ENCODE results near the gene LIME1. TPM values are rescaled to one million over a fixed set of nuclear protein-coding genes. Genes with fewer than 3 reads are reported as not detected.

LIME1 gene
- total and polyA plus RNA-seq, 9 of the 15 experiments (the other 6 are each of a cell fraction or from before 2014, with no cell fraction given) = 0.11 to 17.1 (median 2.8) TPM; not detected in 2

- Histone ChIP-seq H3K9me3 (replicated peaks; ENCODE audit: control insufficient read depth, insufficient read depth, low read depth, low read length) (no peaks in the 10 kb centered on the region), H3K4me1 (replicated peaks in 1 of 2; ENCODE audit: control insufficient read depth in 2 of 2, insufficient read depth in 2 of 2, low read length in 2 of 2) (peaks cover 9 to 83% of the 10 kb centered on the region in 2 experiments), H3K9me1 (ENCODE audit: control insufficient read depth, insufficient read depth, low read length) (no peaks in the 10 kb centered on the region), H4K20me1 (replicated peaks; ENCODE audit: control insufficient read depth, insufficient read depth, low read length) (no peaks in the 10 kb centered on the region; the same call in 1 of the 2 replicates), H3K9ac (ENCODE audit: insufficient read depth in 1 of 2, low read depth in 2 of 2, low read length in 2 of 2) (peak overlapping the region in 1 of 2 experiments; percentile 84; a peak in 2 of 4 replicates), H3K79me2 (ENCODE audit: control insufficient read depth, insufficient read depth, low read length) (peaks cover 5% of the 10 kb centered on the region; the same call in 1 of the 3 replicates), H2AFZ (ENCODE audit: low read depth, low read length) (no peak overlapping the region), H3K36me3 (ENCODE audit: control insufficient read depth, insufficient read depth, low read length) (peaks cover 30% of the 10 kb centered on the region), H3K4me2 (ENCODE audit: insufficient read depth, low read length) (no peak overlapping the region), H3K4me3 (no peak overlapping the region), H3K27ac (ENCODE audit: extremely low read depth, low read depth, low read length) (peak overlapping the region; percentile 61; the same call in 1 of the 3 replicates), H3K27me3 (ENCODE audit: control insufficient read depth in 2 of 2, insufficient read depth in 2 of 2, low read length in 2 of 2) (no peaks in the 10 kb centered on the region)
- WGBS (ENCODE audit: insufficient coverage, low coverage, missing lambda C conversion rate) = 80% methylated on average over 34 of the region's 43 CpGs
- FAIRE-seq (no peak), DNase-seq (ENCODE audit: extremely low read depth in 1 of 4, low spot score in 3 of 4) (peak in 2 of 4 experiments; percentile 20 to 27), ATAC-seq (no peak)
- in situ Hi-C loops (cut with MboI) (no loop called here), intact Hi-C loops (cut with micrococcal nuclease) (loop anchor here (10.0 kb wide), 2 partner anchors 84 to 166 kb away; partner anchors contain the start of gene PTK6)
- ChIA-PET POLR2A (interaction anchor here (0.6 to 1.3 kb wide), 3 partner anchors 17 to 165 kb away, joined by 3 to 6 read pairs (median 4); partner anchors contain the start of genes GMEB2 and TPD52L2), CTCF (ENCODE audit: low intra/inter-chr PET ratio) (no interaction called here)
- no TSS peak for BruUV-seq (replicated peaks)
- TF ChIP-seq SUPT5H (IDR thresholded peaks at IDR 0.05) (0 out of 2 replicates have a peak, but pooled peaks have one; percentile 30), SFPQ (IDR thresholded peaks at IDR 0.05; ENCODE audit: low read depth, low read length) (no peak), NKRF (IDR thresholded peaks at IDR 0.05; ENCODE audit: borderline replicate concordance) (no peak), EZH2 (IDR thresholded peaks at IDR 0.05; ENCODE audit: borderline replicate concordance, low read depth, low read length) (no peak), HNRNPUL1 (IDR thresholded peaks at IDR 0.05; ENCODE audit: low read length) (no peak), ZNF592 (IDR thresholded peaks at IDR 0.05) (no peak), NR0B1 (IDR thresholded peaks at IDR 0.05; ENCODE audit: partially characterized antibody) (no peak), TBL1XR1 (IDR thresholded peaks at IDR 0.05; ENCODE audit: low read length in 2 of 2) (no peak)
These were observed 36.0 kb upstream of the LIME1 start for GRCh38 chr20:63700199-63701050.
